ENCODE measurements around the gene SAP25.

GRCh38 chr7:100546129-100546925 is 27.4 kb downstream of the SAP25 start:
- TF ChIP-seq CTCF (optimal IDR thresholded peaks at IDR 0.05 in 1 of 3, IDR thresholded peaks at IDR 0.05 in 1 of 3, conservative IDR thresholded peaks at IDR 0.05 in 1 of 3; ENCODE audit: extremely low read depth in 1 of 3, insufficient read depth in 2 of 3, low read length in 3 of 3) (no peak), EZH2 (IDR thresholded peaks at IDR 0.05; ENCODE audit: low read length) (no peak)
